Thyroid gland (tissue), 4 donors: ENCODE data around the gene OPTC. TPM values are rescaled to one million over a fixed set of nuclear protein-coding genes. Genes with fewer than 3 reads are reported as not detected.

Experiments used
- DNase-seq, 2 donors: peaks; one replicate each; pipeline ENCODE4 v3.0.0-alpha.2; 2019
- H3K27ac ChIP-seq, 3 donors: fragments of 200-600 bp; sonication (generic); 1 replicate in 2 of 3; 2 replicates in 1 of 3; pipeline ENCODE4 v1.5.1; 2016 to 2019; ENCODE audit warnings: mild to moderate bottlenecking in 1 of 3, moderate library complexity in 1 of 3
- H3K27me3 ChIP-seq: fragments of 200-600 bp; sonication (generic); one replicate; pipeline ENCODE4 v1.5.1; 2019
- H3K36me3 ChIP-seq, 2 donors: fragments of 200-600 bp; sonication (generic); one replicate each; pipeline ENCODE4 v1.5.1; 2016 to 2019
- H3K4me1 ChIP-seq, 2 donors: fragments of 200-600 bp; sonication (generic); one replicate each; pipeline ENCODE4 v1.5.1; 2017 to 2019
- H3K4me3 ChIP-seq, 3 donors: fragments of 200-600 bp; sonication (generic); replicated peaks in 1 of 3; 1 replicate in 2 of 3; 2 replicates in 1 of 3; pipeline ENCODE4 v1.5.1; 2016; ENCODE audit warnings: mild to moderate bottlenecking in 1 of 3
- H3K9me3 ChIP-seq: fragments of 200-600 bp; sonication (generic); one replicate; pipeline ENCODE4 v1.5.1; 2017
- CTCF ChIP-seq, 6 experiments: fragments of 200-600 bp in 3 of 6; fragments of 450-650 bp in 3 of 6; sonication (generic) in 3 of 6; IDR thresholded peaks; one replicate each; pipeline ENCODE4 v1.5.1; 2016 to 2019; ENCODE audit warnings: antibody characterized with exemption in 6 of 6, mild to moderate bottlenecking in 2 of 6, inconsistent platforms in 1 of 6, moderate library complexity in 1 of 6
- POLR2A ChIP-seq, 2 donors: fragments of 450-650 bp; IDR thresholded peaks; one replicate each; pipeline ENCODE4 v1.6.1; 2017; ENCODE audit warnings: antibody characterized with exemption in 2 of 2, mild to moderate bottlenecking in 2 of 2, moderate library complexity in 1 of 2
- WGBS, 2 donors: methylation state at CpG; one replicate each; pipeline ENCODE4 v1.1.5; 2017; 5-methylcytosine and 5-hydroxymethylcytosine counted together
- intact Hi-C: fragments of 100-400 bp; cut with DNase I; formaldehyde crosslinking; loops from one replicate; pipeline ENCODE4 v1.15.1; 2023
- total RNA-seq, 4 donors: library from RNA; depleted of rRNA; stranded (reverse); fragments of >200 nt; gene quantifications; one replicate each; pipeline ENCODE4 v1.2.3, GENCODE V29; 2016

The OPTC gene
- total RNA-seq, 4 donors from 2014 or later, result not detected

- intact Hi-C loops, result no loop called here
- no peak overlapping the region for H3K27ac ChIP-seq
- no peaks in the 10 kb centered on the region for H3K9me3 ChIP-seq
- TF ChIP-seq CTCF (IDR thresholded peaks at IDR 0.05) (no peak), POLR2A (IDR thresholded peaks at IDR 0.05) (no peak)
- H3K27me3 ChIP-seq, result no peaks in the 10 kb centered on the region
- H3K36me3 ChIP-seq, result no peaks in the 10 kb centered on the region
- H3K4me3 ChIP-seq, result no peak overlapping the region
- no peak for DNase-seq
- H3K4me1 ChIP-seq, result no peaks in the 10 kb centered on the region
Measured at GRCh38 chr1:203534012-203534411, 40.1 kb downstream of the OPTC start.

- H3K4me1 ChIP-seq, result no peaks in the 10 kb centered on the region
- peak; percentile 24 to 29 for DNase-seq
- no peaks in the 10 kb centered on the region for H3K27me3 ChIP-seq
- intact Hi-C loops, result no loop called here
- 69 to 80% methylated on average over 3 of the region's 3 CpGs for WGBS, 2 donors
- H3K36me3 ChIP-seq, result no peaks in the 10 kb centered on the region
- H3K4me3 ChIP-seq, result no peak overlapping the region
- TF ChIP-seq CTCF (IDR thresholded peaks at IDR 0.05), result no peak
- TF ChIP-seq POLR2A (IDR thresholded peaks at IDR 0.05), result no peak
- no peak overlapping the region for H3K27ac ChIP-seq
- H3K9me3 ChIP-seq, result no peaks in the 10 kb centered on the region
Measured at GRCh38 chr1:203534526-203534925, 40.6 kb downstream of the OPTC start.

GRCh38 chr1:203536575-203536974, 42.6 kb downstream of the OPTC start:
- no peak overlapping the region for H3K4me3 ChIP-seq
- H3K27ac ChIP-seq, result no peak overlapping the region
- no peaks in the 10 kb centered on the region for H3K27me3 ChIP-seq

GRCh38 chr1:203536980-203537455, 43.1 kb downstream of the OPTC start:
- no peaks in the 10 kb centered on the region for H3K9me3 ChIP-seq
- no peak for TF ChIP-seq POLR2A (IDR thresholded peaks at IDR 0.05)
- no peaks in the 10 kb centered on the region for H3K4me1 ChIP-seq
- WGBS, 2 donors, result 79 to 88% methylated on average over 3 of the region's 3 CpGs
- H3K36me3 ChIP-seq, result no peaks in the 10 kb centered on the region
- no peak for DNase-seq
- H3K27ac ChIP-seq, result no peak overlapping the region
- no peak overlapping the region for H3K4me3 ChIP-seq
- intact Hi-C loops, result no loop called here
- H3K27me3 ChIP-seq, result no peaks in the 10 kb centered on the region

More at GRCh38 chr1:203536575-203536974, 42.6 kb downstream of the OPTC start:
- intact Hi-C loops, result no loop called here
- no peak for TF ChIP-seq CTCF (IDR thresholded peaks at IDR 0.05)
- TF ChIP-seq POLR2A (IDR thresholded peaks at IDR 0.05), result no peak
- no peaks in the 10 kb centered on the region for H3K36me3 ChIP-seq
- WGBS, 2 donors, result 82 to 88% methylated on average over 2 of the region's 2 CpGs
- DNase-seq, result no peak
- H3K9me3 ChIP-seq, result no peaks in the 10 kb centered on the region
- H3K4me1 ChIP-seq, result no peaks in the 10 kb centered on the region

- H3K27me3 ChIP-seq, result no peaks in the 10 kb centered on the region
- no peaks in the 10 kb centered on the region for H3K4me1 ChIP-seq
- H3K9me3 ChIP-seq, result no peaks in the 10 kb centered on the region
- H3K4me3 ChIP-seq, result no peak overlapping the region
- 85 to 91% methylated on average over 5 of the region's 5 CpGs for WGBS, 2 donors
- DNase-seq, result no peak
- intact Hi-C loops, result no loop called here
- TF ChIP-seq POLR2A (IDR thresholded peaks at IDR 0.05), result no peak
- no peak for TF ChIP-seq CTCF (IDR thresholded peaks at IDR 0.05)
- no peaks in the 10 kb centered on the region for H3K36me3 ChIP-seq
- no peak overlapping the region for H3K27ac ChIP-seq
Measured at GRCh38 chr1:203537806-203538464, 44.0 kb downstream of the OPTC start.
